GM19467 (cell line): ENCODE results near the gene LYPD6B.

ENCODE experiments used
- ATAC-seq: cut with Tn5 transposase; IDR thresholded peaks from one replicate; pipeline ENCODE4 v1.9.1; 2021; ENCODE audit warnings: mild to moderate bottlenecking, moderate library complexity; ENCODE audit not compliant: unreplicated experiment

LYPD6B gene

GRCh38 chr2:149070681-149071320 is 32.3 kb downstream of the LYPD6B start:
- no peak for ATAC-seq

- no peak for ATAC-seq
Measured at GRCh38 chr2:149075105-149075504, 36.6 kb downstream of the LYPD6B start.

GRCh38 chr2:149075853-149076252 is 37.4 kb downstream of the LYPD6B start:
- ATAC-seq = no peak

- no peak for ATAC-seq
Measured at GRCh38 chr2:149076863-149077412, 38.4 kb downstream of the LYPD6B start.

GRCh38 chr2:149077861-149078260 is 39.4 kb downstream of the LYPD6B start:
- ATAC-seq = no peak

- no peak for ATAC-seq
Measured at GRCh38 chr2:149080099-149080498, 41.6 kb downstream of the LYPD6B start.

GRCh38 chr2:149080971-149081370 is 42.5 kb downstream of the LYPD6B start:
- ATAC-seq = no peak

- no peak for ATAC-seq
Measured at GRCh38 chr2:149082079-149082478, 43.6 kb downstream of the LYPD6B start.

GRCh38 chr2:149082735-149083134 is 44.2 kb downstream of the LYPD6B start:
- no peak for ATAC-seq

- no peak for ATAC-seq
Measured at GRCh38 chr2:149084924-149085795, 46.7 kb downstream of the LYPD6B start.

GRCh38 chr2:149087751-149088150 is 49.3 kb downstream of the LYPD6B start:
- no peak for ATAC-seq

- ATAC-seq = no peak
Measured at GRCh38 chr2:149089068-149089467, 50.6 kb downstream of the LYPD6B start.

- no peak for ATAC-seq
Measured at GRCh38 chr2:149090706-149091105, 52.2 kb downstream of the LYPD6B start.

GRCh38 chr2:149093579-149093978 is 55.1 kb downstream of the LYPD6B start:
- no peak for ATAC-seq

GRCh38 chr2:149094217-149095015 is 55.9 kb downstream of the LYPD6B start:
- no peak for ATAC-seq

GRCh38 chr2:149098701-149099100 is 60.2 kb downstream of the LYPD6B start:
- ATAC-seq = no peak

- ATAC-seq = no peak
Measured at GRCh38 chr2:149099298-149099697, 60.8 kb downstream of the LYPD6B start.

- ATAC-seq = no peak
Measured at GRCh38 chr2:149100739-149101699, 62.5 kb downstream of the LYPD6B start.

- ATAC-seq = no peak
Measured at GRCh38 chr2:149101818-149102217, 63.3 kb downstream of the LYPD6B start.

- ATAC-seq = no peak
Measured at GRCh38 chr2:149103081-149103620, 64.7 kb downstream of the LYPD6B start.
